SK-N-SH (cell line): ENCODE measurements around the gene CDK5R2.

Experiments
- CHD2 ChIP-seq: fragments of 150-350 bp; IDR thresholded peaks from 2 replicates; pipeline ENCODE4 v1.6.1; 2018; ENCODE audit warnings: low read length; ENCODE audit not compliant: partially characterized antibody
- EP300 ChIP-seq, 2 experiments: IDR thresholded peaks; 2 replicates each; pipeline versions ENCODE4 v1.4.0 to v1.6.1; 2012; ENCODE audit warnings: borderline replicate concordance in 1 of 2, low read depth in 1 of 2, low read length in 1 of 2
- EZH2phosphoT487 ChIP-seq: fragments of 200-600 bp; sonication (generic); IDR thresholded peaks from 2 replicates; pipeline ENCODE4 v1.6.1; 2017; ENCODE audit warnings: low read depth, mixed run types, mild to moderate bottlenecking, antibody characterized with exemption, moderate library complexity, borderline replicate concordance
- FOSL2 ChIP-seq: IDR thresholded peaks from 2 replicates; pipeline ENCODE4 v1.4.0; 2012; ENCODE audit warnings: low read depth, mild to moderate bottlenecking, moderate library complexity, borderline replicate concordance
- GABPA ChIP-seq: IDR thresholded peaks from 2 replicates; pipeline ENCODE4 v1.4.0; 2012; ENCODE audit warnings: low read depth, mild to moderate bottlenecking
- MEF2A ChIP-seq: IDR thresholded peaks from 2 replicates; pipeline ENCODE4 v1.4.0; 2012; ENCODE audit warnings: low read depth, borderline replicate concordance
- MXI1 ChIP-seq: IDR thresholded peaks from 2 replicates; pipeline ENCODE4 v1.6.1; 2012; ENCODE audit warnings: mild to moderate bottlenecking, low read depth, low read length, improper control_type of control experiment
- SIN3A ChIP-seq: IDR thresholded peaks from 2 replicates; pipeline ENCODE4 v1.6.1; 2012; ENCODE audit warnings: low read depth, mild to moderate bottlenecking, low read length, moderate library complexity, borderline replicate concordance
- SMC3 ChIP-seq: IDR thresholded peaks from 2 replicates; pipeline ENCODE4 v1.6.1; 2012; ENCODE audit warnings: low read depth, low read length, improper control_type of control experiment
- TF ChIP-seq, protein P1 (sequence below): fragments of 150-350 bp; IDR thresholded peaks from 2 replicates; pipeline ENCODE4 v1.6.1; 2017; ENCODE audit warnings: antibody characterized with exemption, low read length, low read depth, borderline replicate concordance
- TF ChIP-seq, protein P2 (sequence below): fragments of 200-600 bp; sonication (generic); IDR thresholded peaks from 2 replicates; pipeline ENCODE4 v1.6.1; 2017; ENCODE audit warnings: antibody characterized with exemption, mild to moderate bottlenecking, moderate library complexity
- TF ChIP-seq, protein P3 (sequence below): IDR thresholded peaks from 2 replicates; pipeline ENCODE4; 2012
- TF ChIP-seq, protein P4 (sequence below): IDR thresholded peaks from 2 replicates; pipeline ENCODE4 v1.4.0; 2012; ENCODE audit warnings: low read depth
- TF ChIP-seq, protein P5 (sequence below): IDR thresholded peaks from 2 replicates; pipeline ENCODE4 v1.6.1; 2012; ENCODE audit warnings: mild to moderate bottlenecking, low read depth, low read length, moderate library complexity

DNA sequence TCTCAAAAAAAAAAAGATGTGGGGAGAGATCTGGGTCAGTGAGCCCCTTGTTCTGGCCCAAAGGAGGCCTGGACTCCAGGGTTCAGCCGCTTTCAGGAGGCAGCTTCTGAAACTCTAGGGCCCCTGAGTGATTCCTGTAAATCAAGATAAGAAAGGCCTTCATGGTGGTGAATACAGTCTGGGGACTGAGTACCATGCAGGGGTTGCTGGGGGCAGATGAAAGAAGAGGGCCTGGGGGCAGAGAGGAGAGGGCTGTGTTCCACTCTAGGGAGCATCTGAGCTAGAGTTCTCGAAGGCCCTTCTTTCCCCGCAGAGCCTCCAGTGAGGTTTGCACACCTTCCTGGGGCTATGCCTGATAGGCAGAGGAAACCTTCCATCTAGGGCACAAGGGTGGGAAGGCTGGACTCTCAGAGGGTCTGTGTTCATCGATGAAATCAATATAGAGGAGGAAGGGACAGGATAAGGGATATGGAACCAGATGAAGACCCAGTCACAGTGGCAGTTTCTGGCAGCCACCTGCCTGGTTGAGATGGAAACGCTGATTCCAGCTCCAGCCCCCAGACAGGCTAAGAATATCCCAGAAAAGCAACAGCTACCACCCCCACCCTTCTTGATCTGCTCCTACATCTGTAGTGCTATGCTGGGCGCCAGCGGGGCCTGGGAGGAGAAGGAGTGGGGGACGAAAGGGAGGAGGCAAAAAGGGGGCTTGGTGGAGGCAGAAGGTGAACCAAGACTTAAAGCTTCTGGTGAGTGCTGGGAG, 4.7 kb upstream of the CDK5R2 start:
- TF ChIP-seq, protein P1, sequence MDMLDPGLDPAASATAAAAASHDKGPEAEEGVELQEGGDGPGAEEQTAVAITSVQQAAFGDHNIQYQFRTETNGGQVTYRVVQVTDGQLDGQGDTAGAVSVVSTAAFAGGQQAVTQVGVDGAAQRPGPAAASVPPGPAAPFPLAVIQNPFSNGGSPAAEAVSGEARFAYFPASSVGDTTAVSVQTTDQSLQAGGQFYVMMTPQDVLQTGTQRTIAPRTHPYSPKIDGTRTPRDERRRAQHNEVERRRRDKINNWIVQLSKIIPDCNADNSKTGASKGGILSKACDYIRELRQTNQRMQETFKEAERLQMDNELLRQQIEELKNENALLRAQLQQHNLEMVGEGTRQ = no peak
- no peak for TF ChIP-seq GABPA
- TF ChIP-seq MXI1 = no peak
- TF ChIP-seq CHD2 = no peak
- TF ChIP-seq FOSL2 = no peak
- TF ChIP-seq, protein P2, sequence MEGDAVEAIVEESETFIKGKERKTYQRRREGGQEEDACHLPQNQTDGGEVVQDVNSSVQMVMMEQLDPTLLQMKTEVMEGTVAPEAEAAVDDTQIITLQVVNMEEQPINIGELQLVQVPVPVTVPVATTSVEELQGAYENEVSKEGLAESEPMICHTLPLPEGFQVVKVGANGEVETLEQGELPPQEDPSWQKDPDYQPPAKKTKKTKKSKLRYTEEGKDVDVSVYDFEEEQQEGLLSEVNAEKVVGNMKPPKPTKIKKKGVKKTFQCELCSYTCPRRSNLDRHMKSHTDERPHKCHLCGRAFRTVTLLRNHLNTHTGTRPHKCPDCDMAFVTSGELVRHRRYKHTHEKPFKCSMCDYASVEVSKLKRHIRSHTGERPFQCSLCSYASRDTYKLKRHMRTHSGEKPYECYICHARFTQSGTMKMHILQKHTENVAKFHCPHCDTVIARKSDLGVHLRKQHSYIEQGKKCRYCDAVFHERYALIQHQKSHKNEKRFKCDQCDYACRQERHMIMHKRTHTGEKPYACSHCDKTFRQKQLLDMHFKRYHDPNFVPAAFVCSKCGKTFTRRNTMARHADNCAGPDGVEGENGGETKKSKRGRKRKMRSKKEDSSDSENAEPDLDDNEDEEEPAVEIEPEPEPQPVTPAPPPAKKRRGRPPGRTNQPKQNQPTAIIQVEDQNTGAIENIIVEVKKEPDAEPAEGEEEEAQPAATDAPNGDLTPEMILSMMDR = no peak
- TF ChIP-seq, protein P3, sequence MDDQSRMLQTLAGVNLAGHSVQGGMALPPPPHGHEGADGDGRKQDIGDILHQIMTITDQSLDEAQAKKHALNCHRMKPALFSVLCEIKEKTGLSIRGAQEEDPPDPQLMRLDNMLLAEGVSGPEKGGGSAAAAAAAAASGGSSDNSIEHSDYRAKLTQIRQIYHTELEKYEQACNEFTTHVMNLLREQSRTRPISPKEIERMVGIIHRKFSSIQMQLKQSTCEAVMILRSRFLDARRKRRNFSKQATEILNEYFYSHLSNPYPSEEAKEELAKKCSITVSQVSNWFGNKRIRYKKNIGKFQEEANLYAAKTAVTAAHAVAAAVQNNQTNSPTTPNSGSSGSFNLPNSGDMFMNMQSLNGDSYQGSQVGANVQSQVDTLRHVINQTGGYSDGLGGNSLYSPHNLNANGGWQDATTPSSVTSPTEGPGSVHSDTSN = no peak
- TF ChIP-seq, protein P4, sequence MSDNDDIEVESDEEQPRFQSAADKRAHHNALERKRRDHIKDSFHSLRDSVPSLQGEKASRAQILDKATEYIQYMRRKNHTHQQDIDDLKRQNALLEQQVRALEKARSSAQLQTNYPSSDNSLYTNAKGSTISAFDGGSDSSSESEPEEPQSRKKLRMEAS = no peak
- TF ChIP-seq EZH2phosphoT487 = no peak
- TF ChIP-seq, protein P5, sequence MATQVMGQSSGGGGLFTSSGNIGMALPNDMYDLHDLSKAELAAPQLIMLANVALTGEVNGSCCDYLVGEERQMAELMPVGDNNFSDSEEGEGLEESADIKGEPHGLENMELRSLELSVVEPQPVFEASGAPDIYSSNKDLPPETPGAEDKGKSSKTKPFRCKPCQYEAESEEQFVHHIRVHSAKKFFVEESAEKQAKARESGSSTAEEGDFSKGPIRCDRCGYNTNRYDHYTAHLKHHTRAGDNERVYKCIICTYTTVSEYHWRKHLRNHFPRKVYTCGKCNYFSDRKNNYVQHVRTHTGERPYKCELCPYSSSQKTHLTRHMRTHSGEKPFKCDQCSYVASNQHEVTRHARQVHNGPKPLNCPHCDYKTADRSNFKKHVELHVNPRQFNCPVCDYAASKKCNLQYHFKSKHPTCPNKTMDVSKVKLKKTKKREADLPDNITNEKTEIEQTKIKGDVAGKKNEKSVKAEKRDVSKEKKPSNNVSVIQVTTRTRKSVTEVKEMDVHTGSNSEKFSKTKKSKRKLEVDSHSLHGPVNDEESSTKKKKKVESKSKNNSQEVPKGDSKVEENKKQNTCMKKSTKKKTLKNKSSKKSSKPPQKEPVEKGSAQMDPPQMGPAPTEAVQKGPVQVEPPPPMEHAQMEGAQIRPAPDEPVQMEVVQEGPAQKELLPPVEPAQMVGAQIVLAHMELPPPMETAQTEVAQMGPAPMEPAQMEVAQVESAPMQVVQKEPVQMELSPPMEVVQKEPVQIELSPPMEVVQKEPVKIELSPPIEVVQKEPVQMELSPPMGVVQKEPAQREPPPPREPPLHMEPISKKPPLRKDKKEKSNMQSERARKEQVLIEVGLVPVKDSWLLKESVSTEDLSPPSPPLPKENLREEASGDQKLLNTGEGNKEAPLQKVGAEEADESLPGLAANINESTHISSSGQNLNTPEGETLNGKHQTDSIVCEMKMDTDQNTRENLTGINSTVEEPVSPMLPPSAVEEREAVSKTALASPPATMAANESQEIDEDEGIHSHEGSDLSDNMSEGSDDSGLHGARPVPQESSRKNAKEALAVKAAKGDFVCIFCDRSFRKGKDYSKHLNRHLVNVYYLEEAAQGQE = no peak
- no peak for TF ChIP-seq SMC3
- TF ChIP-seq EP300 (IDR thresholded peaks at IDR 0.05; ENCODE audit: borderline replicate concordance in 1 of 2, low read depth in 1 of 2, low read length in 1 of 2) = no peak
- TF ChIP-seq MEF2A = no peak
- TF ChIP-seq SIN3A = no peak
